ENCODE measurements around the gene RPS6KA2.

DNA sequence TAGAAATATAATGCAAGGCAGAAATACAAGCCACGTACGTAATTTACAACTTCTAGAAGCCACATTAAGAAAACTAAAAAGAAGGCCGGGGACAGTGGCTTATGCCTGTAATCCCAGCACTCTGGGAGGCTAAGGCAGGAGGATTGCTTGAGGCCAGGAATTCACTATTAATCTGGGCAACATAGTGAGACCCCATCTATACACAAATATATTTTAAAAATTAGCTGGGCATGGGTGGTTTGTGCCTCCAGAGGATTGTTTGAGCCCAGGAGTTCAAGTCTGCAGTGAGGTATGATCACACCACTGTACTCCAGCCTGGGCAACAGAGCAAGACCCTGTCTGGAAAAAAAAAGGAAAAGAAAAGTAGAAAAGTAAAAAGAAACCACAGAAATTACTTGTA, 256.6 kb downstream of the RPS6KA2 start:
- no peak for TF ChIP-seq MYC (IDR thresholded peaks at IDR 0.05; ENCODE audit: low read depth, low read length)
- TF ChIP-seq CTCF (IDR thresholded peaks at IDR 0.05; ENCODE audit: extremely low read depth in 1 of 2, insufficient read depth in 1 of 2, low read depth in 1 of 2, low read length in 2 of 2) = no peak
- TF ChIP-seq EZH2 (IDR thresholded peaks at IDR 0.05; ENCODE audit: borderline replicate concordance, low read depth, low read length, severe bottlenecking) = no peak
- no peak for TF ChIP-seq POLR2A (IDR thresholded peaks at IDR 0.05; ENCODE audit: low read depth, low read length)
- no peak for TF ChIP-seq POLR2AphosphoS5 (IDR thresholded peaks at IDR 0.05; ENCODE audit: insufficient read depth, low read depth, low read length)
- TF ChIP-seq JUN (IDR thresholded peaks at IDR 0.05; ENCODE audit: borderline replicate concordance, insufficient read depth, insufficient read length, low read depth) = no peak
- no peak for TF ChIP-seq FOS (IDR thresholded peaks at IDR 0.05; ENCODE audit: borderline replicate concordance, insufficient read depth, low read length)
- TF ChIP-seq MAX (IDR thresholded peaks at IDR 0.05; ENCODE audit: insufficient read depth, insufficient read length) = no peak

Measured in endothelial cell of umbilical vein (primary cell).